Tibial nerve (tissue), 3 donors: ENCODE data around the gene DNAAF5.

ENCODE experiments used
- POLR2A ChIP-seq, 2 donors: fragments of 450-650 bp; IDR thresholded peaks; one replicate each; pipeline ENCODE4 v1.6.1; 2017; ENCODE audit warnings: antibody characterized with exemption in 2 of 2, mild to moderate bottlenecking in 2 of 2, moderate library complexity in 2 of 2
- TF ChIP-seq, protein P1 (sequence below), 5 experiments: fragments of 200-600 bp in 3 of 5; fragments of 450-650 bp in 2 of 5; sonication (generic) in 3 of 5; IDR thresholded peaks; one replicate each; pipeline ENCODE4 v1.5.1; 2016 to 2019; ENCODE audit warnings: antibody characterized with exemption in 5 of 5, mild to moderate bottlenecking in 3 of 5, moderate library complexity in 2 of 5

DNA sequence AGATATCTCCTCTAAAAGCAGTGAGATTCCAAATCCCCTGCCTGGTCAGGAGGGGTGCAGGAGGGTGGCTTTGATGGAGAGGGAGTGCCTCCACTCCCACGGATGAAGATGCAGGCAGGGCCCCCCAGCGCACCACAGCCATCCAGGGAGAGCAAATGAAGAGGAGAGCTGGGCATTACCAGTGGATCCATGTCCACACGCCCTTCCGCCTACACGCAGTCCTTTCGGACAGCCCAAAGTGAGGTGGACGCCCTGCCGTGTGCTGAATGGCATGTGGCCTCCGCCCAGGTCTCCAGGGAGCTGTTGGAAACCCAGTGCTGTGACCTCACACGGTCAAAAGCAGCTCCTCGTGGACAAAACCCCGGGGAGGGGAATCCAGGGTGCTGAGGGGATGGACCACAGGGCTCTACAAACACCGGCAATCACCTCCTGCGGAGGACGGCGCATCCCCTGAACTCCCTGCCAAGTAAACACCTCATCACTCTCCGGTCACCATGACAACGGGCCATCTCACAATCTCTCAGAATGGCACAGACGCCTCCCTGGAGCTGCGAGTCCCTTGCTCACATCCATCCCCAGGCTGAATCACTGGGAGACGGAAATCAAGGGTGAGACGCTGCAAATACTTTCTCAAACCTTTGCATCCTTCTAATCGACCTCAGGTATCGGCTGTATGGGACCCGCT is 35.0 kb upstream of the DNAAF5 start:
- TF ChIP-seq POLR2A (IDR thresholded peaks at IDR 0.05) = no peak
- TF ChIP-seq, protein P1, sequence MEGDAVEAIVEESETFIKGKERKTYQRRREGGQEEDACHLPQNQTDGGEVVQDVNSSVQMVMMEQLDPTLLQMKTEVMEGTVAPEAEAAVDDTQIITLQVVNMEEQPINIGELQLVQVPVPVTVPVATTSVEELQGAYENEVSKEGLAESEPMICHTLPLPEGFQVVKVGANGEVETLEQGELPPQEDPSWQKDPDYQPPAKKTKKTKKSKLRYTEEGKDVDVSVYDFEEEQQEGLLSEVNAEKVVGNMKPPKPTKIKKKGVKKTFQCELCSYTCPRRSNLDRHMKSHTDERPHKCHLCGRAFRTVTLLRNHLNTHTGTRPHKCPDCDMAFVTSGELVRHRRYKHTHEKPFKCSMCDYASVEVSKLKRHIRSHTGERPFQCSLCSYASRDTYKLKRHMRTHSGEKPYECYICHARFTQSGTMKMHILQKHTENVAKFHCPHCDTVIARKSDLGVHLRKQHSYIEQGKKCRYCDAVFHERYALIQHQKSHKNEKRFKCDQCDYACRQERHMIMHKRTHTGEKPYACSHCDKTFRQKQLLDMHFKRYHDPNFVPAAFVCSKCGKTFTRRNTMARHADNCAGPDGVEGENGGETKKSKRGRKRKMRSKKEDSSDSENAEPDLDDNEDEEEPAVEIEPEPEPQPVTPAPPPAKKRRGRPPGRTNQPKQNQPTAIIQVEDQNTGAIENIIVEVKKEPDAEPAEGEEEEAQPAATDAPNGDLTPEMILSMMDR (IDR thresholded peaks at IDR 0.05) = no peak
